Measurements from ENCODE around the gene TMEM123.

DNA sequence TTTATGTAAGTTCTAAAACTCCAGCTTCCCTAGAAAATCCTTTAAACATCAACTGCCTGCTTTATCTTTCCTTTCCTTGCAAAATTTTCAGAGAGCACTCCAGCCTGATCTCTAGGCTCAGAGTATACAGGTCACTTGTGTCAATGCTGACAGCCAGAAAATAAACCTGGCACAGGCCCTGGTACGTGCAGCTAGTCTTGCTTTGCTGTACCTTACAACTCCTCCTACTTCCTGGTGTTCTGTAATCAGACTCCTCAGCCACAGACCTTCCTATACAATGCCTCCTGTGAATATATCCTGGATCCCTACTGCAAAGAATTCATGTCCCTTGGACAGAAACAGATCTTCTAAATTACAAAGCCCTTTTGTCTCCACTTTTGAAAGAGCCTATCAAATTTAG lies 24.2 kb upstream of the TMEM123 start:
- TF ChIP-seq CREB5 (CRISPR knock-in tag; IDR thresholded peaks at IDR 0.05; ENCODE audit: low read depth) (no peak), ARNTL (CRISPR knock-in tag; IDR thresholded peaks at IDR 0.05; ENCODE audit: borderline replicate concordance, low read depth) (no peak)
